Breast epithelium (tissue), 3 donors: ENCODE results near the gene L3MBTL3.

ENCODE experiments used
- CTCF ChIP-seq, 3 donors: fragments of 450-650 bp; IDR thresholded peaks; one replicate each; pipeline ENCODE4 v1.5.1; 2016 to 2017; ENCODE audit warnings: antibody characterized with exemption in 3 of 3, mild to moderate bottlenecking in 3 of 3, moderate library complexity in 3 of 3
- POLR2A ChIP-seq: fragments of 450-650 bp; IDR thresholded peaks from one replicate; pipeline ENCODE4 v1.6.1; 2016; ENCODE audit warnings: antibody characterized with exemption, mild to moderate bottlenecking, moderate library complexity
- POLR2AphosphoS5 ChIP-seq, 3 donors: sonication (generic); formaldehyde crosslinking; IDR thresholded peaks; one replicate each; pipeline ENCODE4 v1.6.1; 2017; ENCODE audit warnings: antibody characterized with exemption in 3 of 3

GRCh38 chr6:130063806-130064205 lies 45.4 kb downstream of the L3MBTL3 start:
- TF ChIP-seq CTCF (IDR thresholded peaks at IDR 0.05), result no peak
- TF ChIP-seq POLR2A, result no peak
- TF ChIP-seq POLR2AphosphoS5 (IDR thresholded peaks at IDR 0.05), result no peak
